HepG2 (cell line): ENCODE measurements around the gene MRPS35. TPM values are rescaled to one million over a fixed set of nuclear protein-coding genes. Genes with fewer than 3 reads are reported as not detected.

ENCODE experiments used
- ATAC-seq: fragments of 200-7000 bp; cut with Tn5 transposase; 3 replicates; pipeline ENCODE4 v1.9.1; 2020; ENCODE audit warnings: mild to moderate bottlenecking, moderate library complexity
- BruUV-seq: library from RNA; stranded (reverse); fragments of 400-500 nt; replicated peaks from 2 replicates; lab custom pipeline; 2021; lab: Mats Ljungman, UMichigan
- CTCF ChIA-PET: fragments of 300-600 bp; formaldehyde crosslinking; extraction: SDS; loops from one replicate; lab custom pipeline; 2021; ENCODE audit warnings: low total read pairs, inconsistent platforms, low intra/inter-chr PET ratio; lab: Yijun Ruan, JAX
- POLR2A ChIA-PET: fragments of 350-600 bp; sonication (Branson Sonifier 250); formaldehyde crosslinking; loops from one replicate; lab custom pipeline; 2020; ENCODE audit warnings: antibody characterized with exemption, inconsistent platforms; lab: Yijun Ruan, JAX
- DNase-seq: peaks from one replicate; pipeline ENCODE4 v3.0.0-alpha.2; 2015; ENCODE audit warnings: low spot score
- FAIRE-seq: peaks from 3 replicates; lab custom pipeline; 2011; peaks lifted over from hg19 to GRCh38; lab: Jason Lieb, UNC
- H2AFZ ChIP-seq: one replicate; pipeline ENCODE4 v1.6.1; 2011; ENCODE audit warnings: low read length, inconsistent platforms
- H3K27ac ChIP-seq: fragments of 300-600 bp; 3 replicates; pipeline ENCODE4 v1.8.0; 2011; ENCODE audit warnings: mixed run types, mild to moderate bottlenecking, mixed read lengths, low read length, inconsistent platforms; ENCODE audit not compliant: insufficient read depth; ENCODE audit errors: extremely low read length
- H3K27me3 ChIP-seq, 2 experiments: fragments of 200-600 bp in 1 of 2; 2 replicates in 1 of 2; 3 replicates in 1 of 2; pipeline versions ENCODE4 v1.6.0 to v1.8.0; 2011; ENCODE audit warnings: low read length in 2 of 2, mild to moderate bottlenecking in 2 of 2, moderate library complexity in 2 of 2, inconsistent platforms in 1 of 2; ENCODE audit not compliant: insufficient read depth in 2 of 2, control insufficient read depth in 1 of 2
- H3K36me3 ChIP-seq, 2 experiments: fragments of 200-600 bp in 1 of 2; replicated peaks in 1 of 2; 2 replicates in 1 of 2; 3 replicates in 1 of 2; pipeline versions ENCODE4 v1.5.1 to v1.8.0; 2011; ENCODE audit warnings: low read length in 2 of 2, inconsistent platforms in 1 of 2; ENCODE audit not compliant: insufficient read depth in 2 of 2, control insufficient read depth in 1 of 2
- H3K4me1 ChIP-seq: 2 replicates; pipeline ENCODE4 v1.5.1; 2012; ENCODE audit warnings: low read length, inconsistent platforms; ENCODE audit not compliant: insufficient read depth
- H3K4me2 ChIP-seq: 2 replicates; pipeline ENCODE4 v1.6.0; 2011; ENCODE audit warnings: low read depth, low read length, inconsistent platforms
- H3K4me3 ChIP-seq, 3 experiments: fragments of 200-600 bp in 1 of 3; sonication (generic), shearing (Covaris generic) in 1 of 3; replicated peaks in 1 of 3; 2 replicates each; pipeline ENCODE4 v1.5.1; 2011 to 2016; ENCODE audit warnings: low read length in 3 of 3, inconsistent platforms in 2 of 3, low read depth in 2 of 3, mild to moderate bottlenecking in 2 of 3, control low read depth in 1 of 3, mixed read lengths in 1 of 3; ENCODE audit not compliant: insufficient read depth in 1 of 3
- H3K79me2 ChIP-seq: one replicate; pipeline ENCODE4 v1.6.1; 2011; ENCODE audit warnings: low read length, inconsistent platforms; ENCODE audit not compliant: insufficient read depth
- H3K9ac ChIP-seq: 2 replicates; pipeline ENCODE4 v1.6.0; 2011; ENCODE audit warnings: mild to moderate bottlenecking, low read depth, low read length, inconsistent platforms; ENCODE audit not compliant: insufficient read depth
- H3K9me3 ChIP-seq: 2 replicates; pipeline ENCODE4 v1.5.1; 2012; ENCODE audit warnings: mild to moderate bottlenecking, low read length
- H4K20me1 ChIP-seq: 2 replicates; pipeline ENCODE4 v1.6.0; 2011; ENCODE audit warnings: inconsistent platforms, mild to moderate bottlenecking, low read length, moderate library complexity; ENCODE audit not compliant: insufficient read depth
- IRF2 ChIP-seq: IDR thresholded peaks from 2 replicates; pipeline ENCODE4 v1.6.1; 2018; ENCODE audit warnings: missing genetic modification reagents, missing compliant biosample characterization
- NCOR1 ChIP-seq: fragments of 200-600 bp; sonication (generic); IDR thresholded peaks from 2 replicates; pipeline ENCODE4 v1.7.0; 2017; ENCODE audit warnings: antibody characterized with exemption, low read length, borderline replicate concordance
- PPARG ChIP-seq: conservative IDR thresholded peaks from 2 replicates; pipeline ENCODE4 v1.6.1; 2016; ENCODE audit warnings: missing biosample characterization, missing genetic modification reagents
- TBP ChIP-seq: sonication (generic); formaldehyde crosslinking; IDR thresholded peaks from 2 replicates; pipeline ENCODE4 v1.5.0; 2020; ENCODE audit warnings: missing genetic modification reagents
- ZKSCAN1 ChIP-seq: fragments of 150-350 bp; IDR thresholded peaks from 2 replicates; pipeline ENCODE4 v1.6.1; 2014; ENCODE audit warnings: low read length
- ZNF432 ChIP-seq: sonication (generic); formaldehyde crosslinking; IDR thresholded peaks from 2 replicates; pipeline ENCODE4 v1.5.0; 2020; ENCODE audit warnings: missing genetic modification reagents, mild to moderate bottlenecking, borderline replicate concordance
- ZNF652 ChIP-seq: IDR thresholded peaks from 2 replicates; pipeline ENCODE4 v1.6.1; 2016; ENCODE audit warnings: low read depth, borderline replicate concordance
- WGBS: methylation state at CpG from one replicate; pipeline ENCODE4 v1.1.6; 2017; ENCODE audit warnings: low lambda C conversion rate; 5-methylcytosine and 5-hydroxymethylcytosine counted together
- in situ Hi-C: cut with HindIII; loops from 2 replicates; pipeline ENCODE4 v1.10.0; 2017; ENCODE audit warnings: low pct_unique_long_range_greater_than_20kb; ENCODE audit not compliant: extremely low pct_ligation_motif_present
- intact Hi-C: fragments of 100-400 bp; cut with micrococcal nuclease; formaldehyde crosslinking; loops from one replicate; pipeline ENCODE4 v1.10.0; 2022; ENCODE audit not compliant: unreplicated experiment
- polyA plus RNA-seq, 8 experiments: library from polyadenylated mRNA; depleted of rRNA in 3 of 8; stranded (reverse) in 7 of 8; unstranded in 1 of 8; fragments of >200 nt; fragmentation: Illumina TruSeq in 4 of 8; extraction: Trizol in 4 of 8; gene quantifications; 2 replicates each; pipeline versions ENCODE4 v1.2.1 to v1.2.3, GENCODE V29; 2011 to 2016; ENCODE audit warnings: low read depth in 4 of 8, missing spikeins in 1 of 8, mixed read lengths in 1 of 8; ENCODE audit not compliant: insufficient read depth in 1 of 8
- total RNA-seq, 5 experiments: library from RNA; depleted of rRNA; stranded (reverse); fragments of >200 nt; fragmentation: Illumina TruSeq; extraction: Trizol; gene quantifications; 2 replicates each; pipeline ENCODE4 v1.2.3, GENCODE V29; 2016; ENCODE audit warnings: low read depth in 1 of 5
- TF ChIP-seq, protein P1 (sequence below): sonication (generic); formaldehyde crosslinking; conservative IDR thresholded peaks from 2 replicates; pipeline ENCODE4 v1.4.0; 2020; ENCODE audit warnings: missing genetic modification reagents

Gene MRPS35
- total and polyA plus RNA-seq, 2 of the 13 experiments (the other 11 are each of a cell fraction or from before 2014, with no cell fraction given) = 63.4 to 104 TPM

DNA sequence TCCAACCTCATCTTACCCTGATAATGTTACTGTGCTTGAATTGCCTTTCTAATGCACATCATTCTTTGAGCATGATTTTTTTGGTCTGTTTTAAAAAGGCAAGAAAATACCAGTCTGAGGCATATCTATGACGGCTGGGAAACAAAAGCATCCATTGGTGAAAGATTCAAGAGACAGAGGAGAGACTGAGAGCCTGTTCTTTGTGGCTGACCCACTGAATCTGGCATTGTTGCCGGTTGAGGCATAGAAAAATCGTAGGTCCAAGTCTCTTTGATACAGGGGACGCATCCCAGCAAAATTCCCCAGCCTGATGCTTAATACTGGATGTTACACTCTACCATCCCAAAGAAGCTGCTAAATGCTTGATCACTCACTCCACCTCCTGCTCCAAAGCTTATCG is 66.5 kb downstream of the MRPS35 start:
- no peaks in the 10 kb centered on the region for H3K36me3 ChIP-seq
- in situ Hi-C loops = no loop called here
- H3K4me2 ChIP-seq = no peak overlapping the region
- ChIA-PET POLR2A (no interaction called here), CTCF (no interaction called here)
- DNase-seq (no peak), ATAC-seq (no peak), FAIRE-seq (no peak)
- H3K27me3 ChIP-seq = no peaks in the 10 kb centered on the region
- no peak overlapping the region for H2AFZ ChIP-seq
- H3K27ac ChIP-seq = no peak overlapping the region
- TF ChIP-seq TBP = no peak
- TF ChIP-seq, protein P1, sequence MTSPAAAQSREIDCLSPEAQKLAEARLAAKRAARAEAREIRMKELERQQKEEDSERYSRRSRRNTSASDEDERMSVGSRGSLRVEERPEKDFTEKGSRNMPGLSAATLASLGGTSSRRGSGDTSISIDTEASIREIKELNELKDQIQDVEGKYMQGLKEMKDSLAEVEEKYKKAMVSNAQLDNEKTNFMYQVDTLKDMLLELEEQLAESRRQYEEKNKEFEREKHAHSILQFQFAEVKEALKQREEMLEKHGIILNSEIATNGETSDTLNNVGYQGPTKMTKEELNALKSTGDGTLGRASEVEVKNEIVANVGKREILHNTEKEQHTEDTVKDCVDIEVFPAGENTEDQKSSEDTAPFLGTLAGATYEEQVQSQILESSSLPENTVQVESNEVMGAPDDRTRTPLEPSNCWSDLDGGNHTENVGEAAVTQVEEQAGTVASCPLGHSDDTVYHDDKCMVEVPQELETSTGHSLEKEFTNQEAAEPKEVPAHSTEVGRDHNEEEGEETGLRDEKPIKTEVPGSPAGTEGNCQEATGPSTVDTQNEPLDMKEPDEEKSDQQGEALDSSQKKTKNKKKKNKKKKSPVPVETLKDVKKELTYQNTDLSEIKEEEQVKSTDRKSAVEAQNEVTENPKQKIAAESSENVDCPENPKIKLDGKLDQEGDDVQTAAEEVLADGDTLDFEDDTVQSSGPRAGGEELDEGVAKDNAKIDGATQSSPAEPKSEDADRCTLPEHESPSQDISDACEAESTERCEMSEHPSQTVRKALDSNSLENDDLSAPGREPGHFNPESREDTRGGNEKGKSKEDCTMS (CRISPR knock-in tag) = no peak
- TF ChIP-seq ZNF432 = no peak
- no peak for TF ChIP-seq NCOR1
- H4K20me1 ChIP-seq = no peaks in the 10 kb centered on the region
- intact Hi-C loops = no loop called here
- BruUV-seq = no TSS peak
- no peak overlapping the region for H3K9ac ChIP-seq
- no peak overlapping the region for H3K4me3 ChIP-seq
- peaks cover 13% of the 10 kb centered on the region for H3K79me2 ChIP-seq
- no peaks in the 10 kb centered on the region for H3K9me3 ChIP-seq
- peaks cover 28% of the 10 kb centered on the region for H3K4me1 ChIP-seq
- 79% methylated on average over 5 of the region's 5 CpGs for WGBS

DNA sequence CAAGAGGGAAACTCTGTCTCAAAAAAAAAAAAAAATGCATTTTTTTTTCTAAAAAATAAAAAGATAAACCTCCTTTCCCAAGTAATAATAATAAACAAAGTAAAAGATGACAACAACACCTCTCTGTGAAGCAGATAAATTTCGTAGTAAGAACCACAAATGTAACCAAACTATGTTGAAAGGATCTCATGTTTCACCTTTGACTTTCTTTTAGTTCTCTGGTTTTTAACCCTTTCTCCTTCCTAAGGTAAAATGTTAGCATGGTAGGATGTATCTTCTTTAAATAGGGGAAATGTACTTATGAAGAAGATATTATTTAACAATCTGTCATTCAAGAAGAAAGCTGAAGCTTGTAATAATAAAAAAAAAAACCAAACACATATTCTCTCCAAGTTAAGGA is 67.6 kb downstream of the MRPS35 start:
- Histone ChIP-seq H3K4me1 (peaks cover 34% of the 10 kb centered on the region), H3K36me3 (no peaks in the 10 kb centered on the region), H3K79me2 (peaks cover 16% of the 10 kb centered on the region), H4K20me1 (no peaks in the 10 kb centered on the region), H3K4me2 (no peak overlapping the region), H2AFZ (no peak overlapping the region), H3K27me3 (no peaks in the 10 kb centered on the region), H3K9ac (no peak overlapping the region), H3K27ac (no peak overlapping the region), H3K4me3 (no peak overlapping the region), H3K9me3 (no peaks in the 10 kb centered on the region)
- 0 out of 2 replicates have a peak, but pooled peaks have one; percentile 22 for TF ChIP-seq PPARG (CRISPR knock-in tag)
- TF ChIP-seq ZKSCAN1 = no peak
- TF ChIP-seq IRF2 (CRISPR knock-in tag) = no peak
- peak; percentile 80; the same call in 1 of the 2 replicates for TF ChIP-seq ZNF652 (CRISPR knock-in tag)
- no peak for FAIRE-seq
- WGBS = 21% methylated on average over 1 of the region's 1 CpG
- ChIA-PET CTCF (no interaction called here), POLR2A (no interaction called here)
- BruUV-seq = no TSS peak
- in situ Hi-C loops (no loop called here), intact Hi-C loops (no loop called here)
- no peak for DNase-seq
- ATAC-seq = no peak
